ENCODE data around the gene TARS3.
"Not testable (repeated sequence)": the region's sequence is repeated elsewhere in the genome, so short reads cannot be mapped to it uniquely, and the experiment has no call there.

The TARS3 gene

GRCh38 chr15:101639667-101640066, 84.6 kb downstream of the TARS3 start:
- no peak for DNase-seq
- H3K36me3 ChIP-seq (replicated peaks) = peaks cover 8% of the 10 kb centered on the region
- H3K27ac ChIP-seq = no peak overlapping the region
- H3K27me3 ChIP-seq (replicated peaks) = no peaks in the 10 kb centered on the region
- in situ Hi-C loops (cut with HindIII; ENCODE audit: low pct_ligation_motif_present, low sequenced_read_pairs) = no loop called here
- TF ChIP-seq CTCF (IDR thresholded peaks at IDR 0.05; ENCODE audit: low read depth, low read length, missing control alignments) = no peak
- no peak overlapping the region for H3K4me3 ChIP-seq (ENCODE audit: low read depth, low read length)

DNA sequence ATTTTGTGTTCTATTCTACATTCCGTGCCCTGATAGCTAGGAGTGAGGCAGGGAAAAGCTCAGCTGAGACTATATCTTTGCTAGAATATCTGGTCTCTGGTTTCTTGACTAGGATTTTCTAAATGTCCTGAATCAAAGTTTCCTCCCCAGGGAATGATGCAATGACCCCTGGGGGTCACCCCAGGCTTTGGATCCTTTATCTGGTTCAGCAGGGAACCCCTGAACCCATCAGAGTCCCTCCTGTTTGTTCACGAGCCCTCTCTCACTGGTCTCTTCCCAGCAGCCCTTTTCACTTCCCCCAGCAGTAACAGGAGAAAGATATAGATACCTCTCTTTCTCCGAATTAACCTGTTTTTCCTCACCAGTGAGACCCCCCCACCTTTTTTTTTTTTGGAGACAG, 86.4 kb downstream of the TARS3 start:
- no peak for TF ChIP-seq CTCF (IDR thresholded peaks at IDR 0.05; ENCODE audit: low read depth, low read length, missing control alignments)
- peaks cover 2% of the 10 kb centered on the region for H3K36me3 ChIP-seq (replicated peaks)
- no peaks in the 10 kb centered on the region for H3K27me3 ChIP-seq (replicated peaks)
- in situ Hi-C loops (cut with HindIII; ENCODE audit: low pct_ligation_motif_present, low sequenced_read_pairs) = no loop called here
- no peak overlapping the region for H3K27ac ChIP-seq
- no peak overlapping the region for H3K4me3 ChIP-seq (ENCODE audit: low read depth, low read length)
- DNase-seq = no peak

GRCh38 chr15:101637516-101637915, 86.8 kb downstream of the TARS3 start:
- H3K27ac ChIP-seq = no peak overlapping the region
- in situ Hi-C loops (cut with HindIII; ENCODE audit: low pct_ligation_motif_present, low sequenced_read_pairs) = no loop called here
- H3K27me3 ChIP-seq (replicated peaks) = no peaks in the 10 kb centered on the region
- DNase-seq = no peak
- TF ChIP-seq CTCF (IDR thresholded peaks at IDR 0.05; ENCODE audit: low read depth, low read length, missing control alignments) = no peak
- no peak overlapping the region for H3K4me3 ChIP-seq (ENCODE audit: low read depth, low read length)
- peaks cover 2% of the 10 kb centered on the region for H3K36me3 ChIP-seq (replicated peaks)

DNA sequence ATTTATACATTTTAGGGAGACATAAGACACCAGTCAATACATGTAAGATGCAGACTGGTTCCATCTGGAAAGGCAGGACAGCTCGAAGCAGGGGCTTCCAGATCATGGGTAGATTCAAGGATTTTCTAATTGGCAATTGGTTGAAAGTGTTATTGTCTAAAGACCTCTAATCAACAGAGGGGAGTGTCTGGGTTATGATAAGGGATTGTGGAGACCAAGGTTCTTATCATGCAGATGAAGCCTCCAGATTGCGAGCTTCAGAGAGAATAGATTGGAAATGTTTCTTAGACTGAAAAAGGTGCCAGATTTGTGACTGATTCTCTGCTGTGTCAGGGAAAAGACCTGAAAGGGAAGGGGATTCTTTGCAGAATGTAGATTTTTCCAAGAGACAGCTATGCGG, 87.2 kb downstream of the TARS3 start:
- no peak for DNase-seq
- Histone ChIP-seq H3K4me3 (ENCODE audit: low read depth, low read length) (no peak overlapping the region), H3K27me3 (replicated peaks) (no peaks in the 10 kb centered on the region), H3K27ac (no peak overlapping the region), H3K36me3 (replicated peaks) (peaks cover 2% of the 10 kb centered on the region)
- in situ Hi-C loops (cut with HindIII; ENCODE audit: low pct_ligation_motif_present, low sequenced_read_pairs) = no loop called here
- no peak for TF ChIP-seq CTCF (IDR thresholded peaks at IDR 0.05; ENCODE audit: low read depth, low read length, missing control alignments)

GRCh38 chr15:101635944-101636727, 88.1 kb downstream of the TARS3 start:
- H3K36me3 ChIP-seq (replicated peaks) = peaks cover 2% of the 10 kb centered on the region
- no peak overlapping the region for H3K27ac ChIP-seq
- no peak for TF ChIP-seq CTCF (IDR thresholded peaks at IDR 0.05; ENCODE audit: low read depth, low read length, missing control alignments)
- H3K27me3 ChIP-seq (replicated peaks) = no peaks in the 10 kb centered on the region
- in situ Hi-C loops (cut with HindIII; ENCODE audit: low pct_ligation_motif_present, low sequenced_read_pairs) = no loop called here
- DNase-seq = no peak
- no peak overlapping the region for H3K4me3 ChIP-seq (ENCODE audit: low read depth, low read length)

DNA sequence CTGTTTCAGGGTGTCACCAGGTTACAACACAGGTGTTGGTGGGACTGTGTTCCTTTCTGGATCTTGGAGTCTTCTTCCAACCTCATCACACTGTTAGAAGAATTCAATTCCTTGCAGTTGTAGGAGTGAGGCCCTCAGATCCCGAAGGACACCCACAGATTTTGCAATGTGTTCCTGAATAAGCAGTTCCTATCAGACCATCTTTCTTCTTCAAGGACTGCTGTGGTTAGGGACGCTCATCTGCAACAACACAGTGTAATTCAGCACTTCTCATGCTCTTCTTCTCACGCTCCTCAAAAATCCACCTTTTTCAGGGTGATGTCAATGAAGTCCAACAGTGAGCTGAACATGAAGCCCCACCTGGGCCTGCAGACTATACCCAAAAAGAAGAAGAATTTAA, 90.9 kb downstream of the TARS3 start:
- H3K27me3 ChIP-seq (replicated peaks) = no peaks in the 10 kb centered on the region
- DNase-seq = no peak
- H3K36me3 ChIP-seq (replicated peaks) = no peaks in the 10 kb centered on the region
- H3K27ac ChIP-seq = no peak overlapping the region
- H3K4me3 ChIP-seq (ENCODE audit: low read depth, low read length) = no peak overlapping the region
- in situ Hi-C loops (cut with HindIII; ENCODE audit: low pct_ligation_motif_present, low sequenced_read_pairs) = no loop called here
- TF ChIP-seq CTCF (IDR thresholded peaks at IDR 0.05; ENCODE audit: low read depth, low read length, missing control alignments) = no peak

DNA sequence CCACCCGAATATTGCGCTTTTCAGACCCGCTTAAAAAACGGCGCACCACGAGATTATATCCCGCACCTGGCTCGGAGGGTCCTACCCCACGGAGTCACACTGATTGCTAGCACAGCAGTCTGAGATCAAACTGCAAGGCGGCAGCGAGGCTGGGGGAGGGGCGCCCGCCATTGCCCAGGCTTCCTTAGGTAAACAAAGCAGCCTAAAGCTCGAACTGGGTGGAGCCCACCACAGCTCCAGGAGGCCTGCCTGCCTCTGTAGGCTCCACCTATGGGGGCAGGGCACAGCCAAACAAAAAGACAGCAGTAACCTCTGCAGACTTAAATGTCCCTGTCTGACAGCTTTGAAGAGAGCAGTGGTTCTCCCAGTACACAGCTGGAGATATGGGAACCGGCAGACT, 97.5 kb downstream of the TARS3 start:
- DNase-seq; H3K27ac ChIP-seq; H3K27me3 ChIP-seq (replicated peaks); H3K36me3 ChIP-seq (replicated peaks); in situ Hi-C loops (cut with HindIII; ENCODE audit: low pct_ligation_motif_present, low sequenced_read_pairs); H3K4me3 ChIP-seq (ENCODE audit: low read depth, low read length): not testable (repeated sequence)
